Measurements from ENCODE around the gene KRTAP10-12. TPM values are rescaled to one million over a fixed set of nuclear protein-coding genes. Genes with fewer than 3 reads are reported as not detected.

The KRTAP10-12 gene
- polyA plus RNA-seq, 3 donors = not detected

GRCh38 chr21:44664691-44665090 is 32.3 kb upstream of the KRTAP10-12 start:
- Histone ChIP-seq H3K79me2 (ENCODE audit: insufficient read depth, low read length) (no peaks in the 10 kb centered on the region), H3K36me3 (replicated peaks in 1 of 2; ENCODE audit: control insufficient read depth in 1 of 2, insufficient read depth in 2 of 2, low read length in 2 of 2) (no peaks in the 10 kb centered on the region), H3K4me1 (ENCODE audit: control insufficient read depth in 1 of 2, insufficient read depth in 2 of 2, low read length in 2 of 2) (no peaks in the 10 kb centered on the region), H3K9ac (ENCODE audit: insufficient read depth, low read length, poor library complexity, severe bottlenecking) (no peak overlapping the region), H3K27me3 (ENCODE audit: control insufficient read depth in 2 of 2, insufficient read depth in 2 of 2, low read length in 2 of 2) (no peaks in the 10 kb centered on the region), H3K4me2 (replicated peaks; ENCODE audit: extremely low read depth, low read length, poor library complexity, severe bottlenecking) (no peak overlapping the region), H3K4me3 (replicated peaks in 1 of 3; ENCODE audit: low read depth in 2 of 3, low read length in 3 of 3) (no peak overlapping the region), H3K9me3 (replicated peaks in 1 of 2; ENCODE audit: control insufficient read depth in 1 of 2, insufficient read depth in 1 of 2, low read length in 2 of 2) (peaks cover 0 to 18% of the 10 kb centered on the region in 2 donors), H2AFZ (ENCODE audit: insufficient read depth, low read depth, low read length, poor library complexity, severe bottlenecking) (no peak overlapping the region), H4K20me1 (ENCODE audit: insufficient read depth, low read length) (no peaks in the 10 kb centered on the region), H3K27ac (ENCODE audit: low read depth in 1 of 2, low read length in 2 of 2) (no peak overlapping the region)
- Mint-ChIP-seq H3K4me3 (no peak overlapping the region), H3K9me3 (peaks cover 8 to 29% (median 26%) of the 10 kb centered on the region in 7 donors), H3K27me3 (ENCODE audit: low read depth in 3 of 3) (peaks cover 4 to 20% (median 5%) of the 10 kb centered on the region in 3 donors), H3K4me1 (no peaks in the 10 kb centered on the region), H3K36me3 (no peaks in the 10 kb centered on the region), H3K27ac (no peak overlapping the region)
- 96% methylated on average over 3 of the region's 5 CpGs for WGBS (ENCODE audit: insufficient coverage)
- TF ChIP-seq CTCF (IDR thresholded peaks at IDR 0.05) = no peak
- intact Hi-C loops (cut with micrococcal nuclease) = no loop called here
- no peak for DNase-seq

DNA sequence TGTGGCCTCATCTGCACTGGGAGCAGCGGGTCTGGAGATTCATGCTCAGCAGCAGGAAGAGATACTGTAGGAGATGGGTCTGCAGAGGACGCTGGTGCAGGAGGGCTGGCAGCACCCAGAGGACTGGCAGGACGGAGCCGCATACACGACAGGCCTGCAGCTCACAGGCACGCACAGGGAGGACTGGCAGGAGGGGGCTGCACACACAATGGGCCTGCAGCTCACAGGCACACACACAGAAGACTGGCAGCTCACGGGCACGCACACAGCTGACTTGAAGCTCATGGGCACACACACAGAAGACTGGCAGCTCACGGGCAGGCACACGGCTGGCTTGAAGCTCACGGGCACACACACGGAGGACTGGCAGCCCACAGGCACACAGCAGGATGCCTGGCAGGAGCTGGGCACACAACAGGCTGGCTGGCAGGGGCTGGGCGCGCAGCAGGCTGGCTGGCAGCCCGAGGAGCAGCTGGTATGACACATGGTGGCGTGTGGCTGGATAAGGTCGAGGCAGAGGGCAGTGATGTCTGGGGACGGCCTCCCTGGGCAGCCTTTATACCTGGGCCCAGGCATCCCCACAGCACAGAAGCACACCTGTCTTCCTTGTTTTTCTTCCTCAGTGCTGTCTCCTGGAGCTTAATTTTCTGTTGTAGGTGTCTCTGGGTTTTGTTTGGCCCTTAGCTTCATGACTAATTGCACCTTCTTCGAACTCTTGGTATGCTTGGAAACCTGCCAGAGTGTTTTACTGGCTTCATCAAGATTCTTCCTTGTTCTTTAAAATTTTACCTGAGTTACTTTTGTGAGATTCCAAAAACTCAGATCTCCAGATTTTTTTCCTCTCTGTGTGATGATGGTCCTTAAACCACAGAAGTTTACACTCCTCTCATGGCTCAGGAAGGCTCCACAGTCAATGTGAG is 30.3 kb upstream of the KRTAP10-12 start, which contains the start of gene KRTAP12-2:
Gene KRTAP12-2 (minus strand): TSS at position 527 of the 920 bp plus-strand sequence. CDS start 41 bp downstream, at position 486.
- H3K9me3 Mint-ChIP-seq = peaks cover 18 to 40% (median 27%) of the 10 kb centered on the region in 7 donors
- H4K20me1 ChIP-seq (ENCODE audit: insufficient read depth, low read length) = no peaks in the 10 kb centered on the region
- H3K4me3 Mint-ChIP-seq = no peak within 1 kb of the TSS
- no peaks in the 10 kb centered on the region for H3K27me3 ChIP-seq (ENCODE audit: control insufficient read depth in 2 of 2, insufficient read depth in 2 of 2, low read length in 2 of 2)
- no peaks in the 10 kb centered on the region for H3K36me3 ChIP-seq (replicated peaks in 1 of 2; ENCODE audit: control insufficient read depth in 1 of 2, insufficient read depth in 2 of 2, low read length in 2 of 2)
- H3K4me3 ChIP-seq (replicated peaks in 1 of 3; ENCODE audit: low read depth in 2 of 3, low read length in 3 of 3) = no peak within 1 kb of the TSS
- no peak within 1 kb of the TSS for H3K27ac ChIP-seq (ENCODE audit: low read depth in 1 of 2, low read length in 2 of 2)
- no peaks in the 10 kb centered on the region for H3K36me3 Mint-ChIP-seq
- no peaks in the 10 kb centered on the region for H3K79me2 ChIP-seq (ENCODE audit: insufficient read depth, low read length)
- no peak within 1 kb of the TSS for H3K9ac ChIP-seq (ENCODE audit: insufficient read depth, low read length, poor library complexity, severe bottlenecking)
- 82% methylated on average over 13 of the region's 19 CpGs for WGBS (ENCODE audit: insufficient coverage)
- peaks cover 3 to 19% (median 8%) of the 10 kb centered on the region in 3 donors for H3K27me3 Mint-ChIP-seq (ENCODE audit: low read depth in 3 of 3)
- no peak for TF ChIP-seq CTCF (IDR thresholded peaks at IDR 0.05)
- intact Hi-C loops (cut with micrococcal nuclease) = no loop called here
- DNase-seq = no peak
- no peaks in the 10 kb centered on the region for H3K4me1 Mint-ChIP-seq
- no peaks in the 10 kb centered on the region for H3K4me1 ChIP-seq (ENCODE audit: control insufficient read depth in 1 of 2, insufficient read depth in 2 of 2, low read length in 2 of 2)
- no peak within 1 kb of the TSS for H3K4me2 ChIP-seq (replicated peaks; ENCODE audit: extremely low read depth, low read length, poor library complexity, severe bottlenecking)
- no peak within 1 kb of the TSS for H3K27ac Mint-ChIP-seq
- H3K9me3 ChIP-seq (replicated peaks in 1 of 2; ENCODE audit: control insufficient read depth in 1 of 2, insufficient read depth in 1 of 2, low read length in 2 of 2) = peaks cover 13 to 31% of the 10 kb centered on the region in 2 donors
- H2AFZ ChIP-seq (ENCODE audit: insufficient read depth, low read depth, low read length, poor library complexity, severe bottlenecking) = no peak within 1 kb of the TSS

Data from CD14-positive monocyte (primary cell).